GM19351 (cell line): Measurements from ENCODE around the gene MAN1C1.

Source experiments
- ATAC-seq: cut with Tn5 transposase; IDR thresholded peaks from one replicate; pipeline ENCODE4 v1.9.1; 2021; ENCODE audit warnings: mild to moderate bottlenecking, moderate library complexity; ENCODE audit not compliant: unreplicated experiment

The MAN1C1 gene

GRCh38 chr1:25707280-25708016 lies 90.9 kb downstream of the MAN1C1 start:
- ATAC-seq, result no peak

GRCh38 chr1:25710583-25711347 lies 94.2 kb downstream of the MAN1C1 start:
- ATAC-seq, result no peak

GRCh38 chr1:25711555-25712298 lies 95.1 kb downstream of the MAN1C1 start:
- ATAC-seq, result no peak

GRCh38 chr1:25712299-25712970 lies 95.8 kb downstream of the MAN1C1 start:
- ATAC-seq, result no peak

GRCh38 chr1:25713961-25714360 lies 97.4 kb downstream of the MAN1C1 start:
- ATAC-seq, result no peak

- no peak for ATAC-seq
Observed at GRCh38 chr1:25714372-25714931, 97.9 kb downstream of the MAN1C1 start.

- ATAC-seq, result no peak
Observed at GRCh38 chr1:25715888-25716287, 99.3 kb downstream of the MAN1C1 start.

- ATAC-seq, result no peak
Observed at GRCh38 chr1:25716320-25716719, 99.7 kb downstream of the MAN1C1 start.

- no peak for ATAC-seq
Observed at GRCh38 chr1:25718732-25719131, 102.1 kb downstream of the MAN1C1 start.

- ATAC-seq, result no peak
Observed at GRCh38 chr1:25720624-25721023, 104.0 kb downstream of the MAN1C1 start.

- ATAC-seq, result no peak
Observed at GRCh38 chr1:25723250-25723880, 106.8 kb downstream of the MAN1C1 start.

GRCh38 chr1:25724201-25724600 lies 107.6 kb downstream of the MAN1C1 start:
- no peak for ATAC-seq

- ATAC-seq, result no peak
Observed at GRCh38 chr1:25724966-25725365, 108.4 kb downstream of the MAN1C1 start.

- no peak for ATAC-seq
Observed at GRCh38 chr1:25725482-25725881, 108.9 kb downstream of the MAN1C1 start.

GRCh38 chr1:25727088-25727487 lies 110.5 kb downstream of the MAN1C1 start:
- no peak for ATAC-seq

- no peak for ATAC-seq
Observed at GRCh38 chr1:25727635-25728286, 111.2 kb downstream of the MAN1C1 start.

- no peak for ATAC-seq
Observed at GRCh38 chr1:25728301-25728935, 111.8 kb downstream of the MAN1C1 start.

GRCh38 chr1:25729045-25729444 lies 112.5 kb downstream of the MAN1C1 start:
- no peak for ATAC-seq
